ENCODE results near the gene PAX7. TPM values are rescaled to one million over a fixed set of nuclear protein-coding genes. Genes with fewer than 3 reads are reported as not detected.

Gene PAX7
- total RNA-seq, 2 donors from 2014 or later, result not detected

DNA sequence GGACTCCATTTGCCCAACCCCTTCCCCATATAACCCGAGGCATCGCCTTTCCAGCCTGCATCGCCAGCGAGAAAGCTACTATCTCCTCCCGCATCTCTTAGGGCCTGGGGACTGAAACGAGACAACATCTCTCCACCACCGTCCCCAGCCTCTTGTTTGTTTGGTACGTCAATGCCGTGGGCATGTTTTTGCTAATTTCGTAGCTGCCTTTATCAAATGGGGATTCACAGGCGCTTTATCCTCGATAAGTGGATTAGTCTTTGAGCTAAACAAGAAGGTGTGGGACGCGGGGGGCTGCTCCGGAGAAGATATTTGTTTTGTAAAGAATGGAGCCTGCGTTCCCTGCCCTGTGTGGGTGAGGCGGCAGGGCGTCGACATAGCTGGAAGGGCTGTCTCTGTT, 91.6 kb downstream of the PAX7 start:
- peaks cover 0 to 7% of the 10 kb centered on the region in 2 donors for H3K27me3 ChIP-seq
- intact Hi-C loops (cut with DNase I), result no loop called here
- 20 to 32% methylated on average over 18 to 19 of the region's 19 CpGs for WGBS, 2 donors

DNA sequence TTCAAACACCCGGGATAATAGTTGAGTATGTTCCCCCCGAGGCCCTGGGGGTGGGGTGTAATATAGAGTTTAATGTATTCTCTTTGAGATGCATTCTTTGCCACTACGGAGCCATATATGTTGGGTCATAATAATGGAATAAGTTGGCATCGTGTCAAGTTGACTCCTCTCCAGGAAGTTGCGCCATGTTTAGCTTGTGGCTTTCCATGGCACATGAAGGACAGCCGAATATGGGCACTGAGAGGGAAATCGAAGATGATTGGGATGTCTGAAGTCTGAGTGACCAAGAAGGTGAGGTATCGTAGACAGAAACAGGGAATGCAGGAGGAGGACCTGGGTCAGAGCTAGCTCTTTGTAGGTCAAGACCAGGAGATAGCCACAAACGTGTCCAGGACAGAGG, 92.6 kb downstream of the PAX7 start:
- Histone ChIP-seq H3K4me3 (no peak overlapping the region), H3K9me3 (no peaks in the 10 kb centered on the region), H3K27ac (no peak overlapping the region), H3K4me1 (no peaks in the 10 kb centered on the region), H3K36me3 (replicated peaks in 1 of 2; ENCODE audit: insufficient read depth in 1 of 2, low read depth in 2 of 2) (no peaks in the 10 kb centered on the region), H3K27me3 (peaks cover 0 to 7% of the 10 kb centered on the region in 2 donors)
- intact Hi-C loops (cut with DNase I), result no loop called here
- 62 to 65% methylated on average over 9 of the region's 9 CpGs for WGBS, 2 donors
- no peak for DNase-seq
- no peak for ATAC-seq
- no peak for TF ChIP-seq POLR2A (IDR thresholded peaks at IDR 0.05)
- TF ChIP-seq, protein P1, sequence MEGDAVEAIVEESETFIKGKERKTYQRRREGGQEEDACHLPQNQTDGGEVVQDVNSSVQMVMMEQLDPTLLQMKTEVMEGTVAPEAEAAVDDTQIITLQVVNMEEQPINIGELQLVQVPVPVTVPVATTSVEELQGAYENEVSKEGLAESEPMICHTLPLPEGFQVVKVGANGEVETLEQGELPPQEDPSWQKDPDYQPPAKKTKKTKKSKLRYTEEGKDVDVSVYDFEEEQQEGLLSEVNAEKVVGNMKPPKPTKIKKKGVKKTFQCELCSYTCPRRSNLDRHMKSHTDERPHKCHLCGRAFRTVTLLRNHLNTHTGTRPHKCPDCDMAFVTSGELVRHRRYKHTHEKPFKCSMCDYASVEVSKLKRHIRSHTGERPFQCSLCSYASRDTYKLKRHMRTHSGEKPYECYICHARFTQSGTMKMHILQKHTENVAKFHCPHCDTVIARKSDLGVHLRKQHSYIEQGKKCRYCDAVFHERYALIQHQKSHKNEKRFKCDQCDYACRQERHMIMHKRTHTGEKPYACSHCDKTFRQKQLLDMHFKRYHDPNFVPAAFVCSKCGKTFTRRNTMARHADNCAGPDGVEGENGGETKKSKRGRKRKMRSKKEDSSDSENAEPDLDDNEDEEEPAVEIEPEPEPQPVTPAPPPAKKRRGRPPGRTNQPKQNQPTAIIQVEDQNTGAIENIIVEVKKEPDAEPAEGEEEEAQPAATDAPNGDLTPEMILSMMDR (IDR thresholded peaks at IDR 0.05), result no peak

More for the DNA sequence above, 91.6 kb downstream of the PAX7 start:
- Histone ChIP-seq H3K4me3 (no peak overlapping the region), H3K36me3 (replicated peaks in 1 of 2; ENCODE audit: insufficient read depth in 1 of 2, low read depth in 2 of 2) (no peaks in the 10 kb centered on the region), H3K4me1 (peaks cover under 1% of the 10 kb centered on the region), H3K27ac (no peak overlapping the region), H3K9me3 (no peaks in the 10 kb centered on the region)
- TF ChIP-seq, protein P1 (IDR thresholded peaks at IDR 0.05), result no peak
- no peak for TF ChIP-seq POLR2A (IDR thresholded peaks at IDR 0.05)
- DNase-seq (no peak), ATAC-seq (no peak)

DNA sequence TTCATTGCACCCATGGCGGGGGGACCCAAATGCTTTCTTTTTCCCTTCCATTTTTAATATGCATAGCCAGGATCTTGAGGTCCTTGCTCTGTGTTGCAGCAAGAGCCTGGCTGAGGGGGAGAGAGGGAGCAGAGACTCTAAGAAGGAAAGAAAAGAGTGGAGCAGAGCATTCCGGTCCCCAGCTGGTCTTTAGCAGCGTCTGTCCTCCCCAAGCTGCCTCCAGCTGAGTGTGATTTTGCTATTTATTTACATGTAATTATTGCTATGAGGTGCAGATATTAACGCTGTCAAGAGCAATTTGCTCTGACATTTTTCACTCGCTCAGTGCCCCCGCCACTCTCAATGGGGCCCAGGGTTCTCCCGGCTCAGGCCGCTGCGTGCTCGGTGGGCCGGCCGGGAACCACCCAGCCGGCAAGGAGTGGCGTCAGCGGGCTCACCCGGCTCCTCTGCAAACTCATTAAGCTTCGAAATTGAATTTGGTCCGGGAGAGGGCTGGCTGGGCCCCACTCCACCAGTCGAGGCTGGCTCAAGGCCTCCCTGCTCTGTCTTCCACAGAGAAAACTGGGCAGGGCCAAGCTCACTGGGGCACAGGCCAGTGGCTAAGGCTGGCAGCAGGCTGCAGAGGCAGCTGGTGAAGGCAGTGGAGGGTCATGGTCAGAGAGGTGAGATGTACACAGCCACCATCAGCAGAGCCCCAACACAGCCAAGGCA, 93.2 kb downstream of the PAX7 start:
- ATAC-seq (no peak), DNase-seq (no peak)
- Histone ChIP-seq H3K36me3 (replicated peaks in 1 of 2; ENCODE audit: insufficient read depth in 1 of 2, low read depth in 2 of 2) (no peaks in the 10 kb centered on the region), H3K4me1 (no peaks in the 10 kb centered on the region), H3K4me3 (no peak overlapping the region), H3K27me3 (peaks cover 0 to 7% of the 10 kb centered on the region in 2 donors), H3K27ac (no peak overlapping the region), H3K9me3 (no peaks in the 10 kb centered on the region)
- intact Hi-C loops (cut with DNase I), result no loop called here
- TF ChIP-seq, protein P1 (IDR thresholded peaks at IDR 0.05), result no peak
- TF ChIP-seq POLR2A (IDR thresholded peaks at IDR 0.05), result no peak
- WGBS, 2 donors, result 26 to 27% methylated on average over 16 to 19 of the region's 19 CpGs

DNA sequence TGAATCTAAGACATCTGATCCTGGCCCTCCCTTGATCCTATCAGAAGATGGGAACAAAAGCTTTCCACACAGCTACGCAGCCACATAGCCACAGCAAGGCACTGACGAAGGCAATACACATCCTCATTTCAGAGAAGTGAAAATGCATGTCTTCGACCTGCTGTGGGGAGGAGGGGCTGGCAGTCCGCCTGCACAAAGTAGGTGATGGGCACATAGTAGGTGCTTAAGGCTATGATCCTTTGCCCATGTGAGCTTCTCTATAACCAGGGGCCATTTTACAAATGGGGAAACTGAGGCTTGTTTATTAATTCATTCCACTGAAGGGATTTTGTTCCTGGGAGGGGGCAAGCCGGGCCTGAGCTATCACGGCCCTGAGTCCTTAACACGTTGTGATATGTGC, 94.2 kb downstream of the PAX7 start:
- ATAC-seq (no peak), DNase-seq (no peak)
- Histone ChIP-seq H3K27ac (no peak overlapping the region), H3K27me3 (peaks cover 0 to 7% of the 10 kb centered on the region in 2 donors), H3K4me1 (no peaks in the 10 kb centered on the region), H3K9me3 (no peaks in the 10 kb centered on the region), H3K4me3 (no peak overlapping the region), H3K36me3 (replicated peaks in 1 of 2; ENCODE audit: insufficient read depth in 1 of 2, low read depth in 2 of 2) (no peaks in the 10 kb centered on the region)
- 30 to 32% methylated on average over 6 to 7 of the region's 7 CpGs for WGBS, 2 donors
- TF ChIP-seq, protein P1 (IDR thresholded peaks at IDR 0.05), result no peak
- no peak for TF ChIP-seq POLR2A (IDR thresholded peaks at IDR 0.05)
- intact Hi-C loops (cut with DNase I), result no loop called here

Measured in body of pancreas (tissue), 4 donors.